ENCODE data around the gene OR10A6. TPM values are rescaled to one million over a fixed set of nuclear protein-coding genes. Genes with fewer than 3 reads are reported as not detected.

OR10A6 gene
- polyA plus RNA-seq, 1 donor, result not detected

DNA sequence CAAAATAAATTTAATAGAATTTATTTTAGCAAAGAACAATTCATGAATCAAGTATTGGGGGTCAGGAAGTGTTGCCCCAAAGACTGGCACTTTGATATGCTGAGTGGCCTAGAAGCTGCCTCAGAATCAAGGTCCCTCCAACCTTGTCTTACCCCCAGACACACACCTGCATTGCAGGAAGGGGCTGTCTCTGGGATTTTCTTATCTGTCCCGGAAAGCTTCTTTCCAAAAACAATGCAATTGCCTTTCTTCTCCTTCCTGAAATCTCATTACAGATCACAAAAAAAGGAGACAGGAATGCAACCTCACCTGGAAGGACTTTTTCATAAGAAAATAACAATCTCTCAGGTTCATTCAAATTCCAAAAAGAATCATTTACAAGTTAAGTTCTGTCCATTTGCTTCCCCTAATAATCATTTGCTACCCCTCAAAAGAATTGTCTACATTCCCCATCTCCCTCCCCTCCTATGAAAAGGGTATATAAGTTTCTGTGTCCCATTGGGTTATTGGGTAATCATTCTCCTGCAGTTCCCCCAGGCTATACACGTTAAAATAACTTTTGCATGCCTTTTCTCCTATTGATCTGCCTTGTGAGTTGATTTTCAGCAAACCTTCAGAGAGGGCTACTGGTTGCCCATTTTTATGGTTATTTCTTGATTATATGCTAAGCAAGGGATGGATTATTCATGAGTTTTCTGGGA, 21.3 kb downstream of the OR10A6 start:
- DNase-seq, result no peak

DNA sequence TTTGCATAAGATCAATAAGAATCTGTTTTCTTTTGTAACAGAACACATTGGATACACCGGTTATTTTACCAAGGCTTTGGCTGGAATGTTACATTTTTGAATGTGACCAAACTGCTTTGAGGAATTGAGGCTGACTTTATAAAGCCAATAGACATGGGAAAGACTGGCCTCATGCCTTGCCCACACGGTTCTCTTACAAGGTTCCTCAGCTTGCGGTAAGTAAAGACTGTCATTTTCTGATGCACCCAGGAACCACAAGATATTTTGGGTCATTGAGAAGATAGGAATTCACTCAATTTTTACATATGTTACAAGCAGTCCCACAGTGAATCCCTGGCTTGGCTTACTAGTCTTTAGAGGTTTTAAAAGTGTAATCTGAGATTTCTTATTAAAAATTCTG, 23.9 kb downstream of the OR10A6 start:
- DNase-seq, result no peak

DNA sequence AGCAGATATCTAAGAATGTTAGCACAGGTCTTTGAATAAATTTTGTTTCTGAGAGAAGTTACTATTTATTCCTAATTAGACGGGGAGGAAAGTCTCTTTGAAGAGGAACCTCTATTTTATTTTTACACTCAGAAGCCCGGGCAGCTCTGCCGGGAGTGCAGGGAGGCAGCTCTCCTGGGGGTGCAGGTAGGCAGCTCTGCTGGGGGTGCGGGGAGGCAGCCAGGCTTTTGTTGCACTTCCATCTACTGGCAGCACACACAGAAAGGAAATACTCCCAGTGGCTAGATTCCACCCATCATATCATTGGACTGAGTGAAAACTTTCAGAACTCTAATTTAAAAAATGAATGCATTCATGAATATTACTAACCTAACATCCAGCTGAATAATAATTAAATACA, 24.6 kb downstream of the OR10A6 start:
- DNase-seq, result no peak

DNA sequence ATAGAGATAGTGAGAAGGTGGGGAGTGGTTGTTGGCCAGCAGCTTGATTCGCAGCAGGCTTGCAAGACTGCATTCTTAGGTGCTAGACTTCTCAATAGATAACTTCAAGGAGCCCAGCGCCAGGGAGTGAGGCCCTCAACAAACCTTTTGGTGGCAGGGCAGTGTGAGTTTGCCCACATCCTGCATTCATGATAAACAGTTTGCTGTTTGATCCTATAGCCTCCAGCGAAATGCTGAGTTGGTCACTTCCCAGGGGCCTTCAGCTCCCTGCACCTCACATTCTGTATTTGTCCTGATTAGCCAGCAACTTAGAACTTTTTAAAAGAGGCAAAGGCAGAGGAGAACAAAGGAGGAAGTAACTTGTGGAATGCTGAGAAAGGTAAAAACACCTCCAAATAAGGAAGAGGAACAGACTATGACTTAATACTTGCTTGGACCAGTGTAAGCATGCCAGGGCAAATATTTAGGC, 25.1 kb downstream of the OR10A6 start:
- no peak for DNase-seq

DNA sequence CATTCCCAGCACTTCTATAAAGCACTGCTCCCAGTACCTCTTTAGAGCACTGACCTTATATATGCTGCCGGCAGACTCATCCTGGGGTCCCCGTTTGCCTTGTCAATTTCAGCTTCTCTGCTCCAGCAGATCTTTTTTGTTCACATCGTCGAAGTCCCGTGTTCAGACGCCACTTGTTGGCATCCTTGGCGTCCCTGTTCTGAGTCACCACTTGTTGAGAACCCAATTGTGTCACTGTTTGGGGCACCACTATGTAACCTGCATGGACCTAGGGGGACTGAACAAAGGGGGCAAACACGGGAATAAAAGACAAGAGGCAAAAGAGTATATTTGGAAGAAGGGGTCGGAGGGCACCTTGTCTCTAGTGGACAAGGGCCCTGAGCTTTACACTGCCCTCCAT, 25.5 kb downstream of the OR10A6 start:
- DNase-seq, result no peak

DNA sequence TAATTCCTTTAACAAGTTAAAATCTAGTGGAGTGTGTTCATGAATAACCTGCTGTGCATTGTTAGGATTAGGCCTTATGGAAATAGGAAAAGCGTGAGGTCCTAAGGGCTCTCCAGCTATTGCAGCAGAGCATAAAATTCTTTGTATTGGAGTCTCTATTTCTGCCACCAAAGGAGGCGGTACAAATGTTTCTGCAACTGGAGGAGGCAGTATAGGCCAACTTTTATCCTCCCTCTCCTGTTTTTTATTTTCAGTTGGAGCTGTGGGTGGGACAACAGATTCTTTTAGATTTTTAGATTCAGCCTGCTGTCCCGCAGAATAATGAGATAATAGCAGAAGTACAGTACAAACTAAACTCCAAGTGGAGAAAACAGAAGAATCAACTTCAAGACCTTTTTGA, 26.2 kb downstream of the OR10A6 start:
- DNase-seq, result no peak

DNA sequence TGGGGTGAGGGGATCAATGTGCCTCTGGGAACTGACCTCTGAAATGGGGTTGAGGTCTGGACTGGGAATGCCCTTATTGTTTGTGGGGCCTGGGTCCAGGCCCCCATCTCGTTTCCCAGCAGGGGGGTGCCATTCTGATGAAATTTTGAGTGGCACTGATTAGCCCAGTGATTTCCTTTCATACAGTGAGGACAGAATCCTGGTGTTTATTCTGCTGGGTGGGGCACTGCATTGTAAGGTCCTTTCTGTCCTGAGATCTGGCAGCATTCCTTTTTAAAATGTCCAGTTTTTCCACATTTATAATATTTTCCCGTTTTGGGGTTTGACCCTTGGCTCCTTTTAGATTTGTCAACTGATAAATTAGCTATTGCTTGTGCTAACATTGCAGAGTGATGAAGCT, 27.1 kb downstream of the OR10A6 start:
- no peak for DNase-seq

DNA sequence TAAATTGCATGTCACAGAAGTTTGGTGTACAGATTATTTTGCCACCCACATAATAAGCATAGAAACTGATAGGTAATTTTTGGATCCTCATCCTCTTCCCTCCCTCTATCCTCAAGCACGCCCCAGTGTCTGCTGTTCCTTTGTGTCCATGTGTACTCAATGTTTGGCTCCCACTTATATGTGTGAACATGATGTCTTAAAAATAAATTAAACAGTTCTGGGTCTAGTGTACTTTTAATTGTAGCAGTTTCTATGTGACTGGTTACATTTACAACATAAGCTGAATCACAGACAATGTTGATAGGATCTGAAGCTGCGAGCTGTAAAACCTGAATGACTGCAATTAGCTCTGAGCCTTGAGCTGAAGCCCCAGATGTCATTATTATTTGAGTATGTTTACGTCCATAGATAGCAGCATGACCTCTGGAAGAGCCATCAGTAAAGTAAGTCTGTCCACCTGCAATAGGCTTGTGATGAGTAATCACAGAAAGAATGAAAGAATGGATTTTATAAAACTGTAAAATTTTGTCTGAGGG, 29.7 kb downstream of the OR10A6 start:
- no peak for DNase-seq

DNA sequence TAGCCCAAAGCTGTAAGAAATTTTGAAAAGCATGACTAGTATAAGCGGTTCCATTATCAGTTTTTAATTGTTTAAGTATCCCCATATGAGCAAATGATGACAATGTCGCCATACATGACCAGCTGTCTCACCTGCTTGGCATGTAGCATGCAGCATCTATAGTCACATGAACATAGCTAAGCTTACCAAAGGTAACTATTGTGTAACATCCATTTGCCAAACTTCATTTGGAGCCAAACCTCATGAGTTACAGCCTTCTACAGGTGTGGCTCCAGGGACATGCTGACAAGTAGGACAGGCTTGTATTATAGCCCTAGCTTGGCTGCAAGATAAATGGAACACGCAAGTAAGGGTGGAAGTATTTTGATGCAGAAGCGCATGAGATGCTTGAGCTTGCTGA, 30.4 kb downstream of the OR10A6 start:
- no peak for DNase-seq

DNA sequence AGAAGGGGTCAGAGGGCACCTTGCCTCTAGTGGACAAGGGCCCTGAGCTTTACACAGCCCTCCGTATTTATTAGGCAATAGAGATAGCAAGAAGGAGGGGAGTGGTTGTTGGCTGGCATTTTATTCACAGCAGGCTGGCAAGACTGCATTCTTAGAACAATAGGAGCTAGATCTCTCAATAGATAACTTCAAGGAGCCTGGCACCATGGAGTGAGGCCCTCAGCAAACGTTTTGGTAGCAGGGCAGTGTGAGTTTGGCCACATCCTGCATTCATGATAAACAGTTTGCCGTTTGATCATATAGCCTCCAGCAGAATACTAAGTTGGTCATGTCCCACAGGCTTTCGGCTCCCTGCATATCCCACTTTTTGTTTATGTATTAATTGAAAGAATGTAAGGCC, 31.6 kb downstream of the OR10A6 start:
- DNase-seq, result no peak

DNA sequence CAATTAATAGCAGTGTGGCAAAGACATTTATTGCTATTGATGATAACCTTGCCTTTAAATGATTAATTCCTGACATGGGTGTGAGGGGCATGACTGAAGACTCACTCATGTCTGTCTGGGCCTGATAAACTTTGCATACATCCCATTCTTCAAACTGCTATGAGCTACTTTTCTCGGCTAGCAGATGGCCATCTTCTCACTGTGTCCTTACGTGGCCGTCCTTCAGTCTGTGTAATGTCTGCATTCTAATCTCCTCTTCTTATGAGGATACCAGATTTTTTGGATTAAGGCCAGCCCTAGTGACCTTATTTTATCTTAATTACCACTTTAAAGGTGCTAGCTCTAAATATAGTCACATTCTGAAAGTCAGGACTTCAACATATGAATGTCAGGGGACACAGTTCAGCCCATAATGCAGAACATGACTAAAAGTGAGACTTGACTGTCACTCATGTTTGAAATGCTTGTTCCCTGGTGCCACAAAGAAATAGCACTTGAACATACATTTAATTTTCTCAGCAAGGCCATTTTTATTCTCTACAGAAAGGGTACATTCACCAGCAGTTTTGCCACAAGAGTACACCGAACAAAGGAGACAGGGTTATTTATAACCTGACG, 32.3 kb downstream of the OR10A6 start:
- no peak for DNase-seq

DNA sequence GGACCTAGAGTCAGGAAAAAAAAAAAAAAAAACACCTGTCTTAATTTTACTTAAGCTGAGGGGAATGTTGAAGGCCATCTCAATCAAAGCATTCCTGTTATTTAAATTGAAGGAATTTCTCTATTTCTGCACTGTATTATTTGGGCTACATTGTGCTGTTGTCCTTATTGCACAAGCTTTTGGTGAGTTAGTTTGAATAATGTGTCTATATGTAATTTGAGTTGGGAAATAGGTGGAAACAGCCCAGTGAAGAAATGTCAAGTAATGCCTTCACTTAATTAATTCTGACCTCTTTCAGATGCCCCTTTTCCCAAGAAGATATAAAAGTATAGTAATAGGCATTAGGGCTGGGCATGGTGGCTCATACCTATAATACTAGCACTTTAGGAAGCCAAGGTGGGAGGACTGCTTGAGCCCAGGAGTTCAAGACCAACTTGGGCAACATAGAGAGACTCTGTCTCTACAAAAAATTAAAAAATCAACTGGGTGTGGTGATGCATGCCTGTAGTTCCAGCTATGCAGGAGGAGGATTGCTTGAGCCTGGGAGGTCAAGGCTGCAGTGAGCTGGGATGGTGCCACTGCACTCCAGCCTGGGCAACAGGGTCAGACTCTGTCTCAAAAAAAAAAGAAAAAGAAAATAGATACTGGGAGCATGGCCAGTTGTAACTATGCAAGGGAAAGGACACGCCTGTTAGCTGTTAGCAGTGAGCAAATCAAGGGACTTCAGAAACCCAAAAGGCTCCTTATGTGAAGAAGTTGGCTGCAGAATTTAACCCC, 34.9 kb downstream of the OR10A6 start:
- no peak for DNase-seq

DNA sequence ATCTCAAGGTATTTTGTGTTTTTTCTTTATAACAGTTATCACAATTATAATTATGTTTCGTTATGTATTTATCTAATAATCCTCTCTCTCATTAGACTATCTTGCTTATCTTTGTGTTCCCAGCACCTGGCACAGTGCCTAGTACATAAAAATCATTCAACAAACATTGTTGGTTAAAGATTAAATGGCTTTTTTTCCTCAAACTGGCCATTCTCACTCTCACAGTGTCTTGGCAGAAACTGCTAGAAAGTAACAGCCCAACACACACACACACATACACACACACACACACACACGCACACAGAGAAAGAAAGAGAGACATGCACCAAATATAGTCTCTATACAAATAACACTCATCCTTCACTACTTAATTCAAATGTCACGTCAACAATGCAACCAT, 36.8 kb downstream of the OR10A6 start:
- no peak for DNase-seq

DNA sequence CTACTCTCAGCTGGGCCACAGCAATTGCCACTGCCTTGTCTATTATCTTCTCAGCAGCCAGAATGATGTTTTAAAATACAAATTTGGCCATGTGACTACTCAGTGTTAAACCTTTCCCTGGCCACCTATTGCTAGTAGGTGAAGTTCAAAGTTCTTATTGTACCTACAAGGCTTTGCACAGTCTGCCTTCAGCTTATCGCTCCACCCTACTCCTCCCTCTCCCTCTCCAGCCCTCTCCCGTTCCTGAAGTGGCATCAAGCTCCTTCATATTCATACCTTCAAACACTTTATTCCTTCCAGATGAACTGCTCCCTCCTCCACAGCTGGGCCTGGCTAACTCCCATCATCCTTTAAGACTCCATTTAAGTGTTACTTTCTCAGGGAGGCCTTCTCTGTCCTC, 37.3 kb downstream of the OR10A6 start:
- no peak for DNase-seq

DNA sequence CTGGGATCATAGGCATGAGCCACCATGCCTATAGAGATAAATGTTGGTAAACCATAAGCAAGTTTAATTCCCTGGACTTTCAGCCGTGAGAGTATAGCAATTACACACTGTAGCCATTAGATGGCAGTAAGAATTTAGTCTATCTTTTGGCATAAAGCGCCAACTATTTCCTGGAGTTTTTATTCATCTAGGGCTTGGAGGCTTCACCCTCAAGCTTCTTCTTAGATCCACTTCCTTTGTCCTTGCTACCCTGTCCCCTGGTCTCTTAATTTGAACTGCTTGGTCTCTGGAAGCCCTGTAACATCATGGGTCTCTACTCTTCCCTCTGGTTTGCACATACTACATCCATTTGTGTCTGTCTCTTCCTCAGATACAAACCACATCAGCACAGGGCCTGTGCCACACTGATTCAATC, 38.2 kb downstream of the OR10A6 start:
- DNase-seq, result peak; percentile 39

DNA sequence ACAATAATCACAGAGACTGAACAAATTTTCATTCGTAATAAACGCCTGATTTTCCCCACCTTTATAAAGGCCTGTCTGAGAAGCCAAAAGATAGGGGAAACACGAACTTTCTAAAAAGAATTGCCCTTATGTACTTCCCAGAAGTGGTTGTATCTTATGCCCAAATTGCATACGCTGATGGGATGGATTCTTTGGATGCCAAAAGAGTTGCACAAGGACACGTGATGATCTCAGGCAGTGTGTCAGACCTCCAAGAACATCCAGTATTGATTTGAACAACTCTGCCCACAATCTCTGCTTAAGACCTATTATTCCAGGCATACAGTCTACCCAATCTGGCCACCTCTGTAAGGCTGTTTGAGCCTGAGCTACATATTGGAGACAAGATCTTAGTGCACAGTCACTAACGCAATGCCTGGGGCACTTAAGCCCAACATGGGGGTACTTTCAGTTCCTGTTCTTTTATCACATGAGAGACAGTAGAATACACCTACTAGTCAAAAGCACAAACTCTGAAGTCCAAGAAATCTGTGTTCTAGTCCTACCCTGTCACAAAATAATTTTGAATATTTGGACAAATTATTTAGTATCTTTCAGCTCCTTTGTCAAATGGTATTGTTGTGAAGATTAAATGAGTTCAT, 38.9 kb downstream of the OR10A6 start:
- no peak for DNase-seq

DNA sequence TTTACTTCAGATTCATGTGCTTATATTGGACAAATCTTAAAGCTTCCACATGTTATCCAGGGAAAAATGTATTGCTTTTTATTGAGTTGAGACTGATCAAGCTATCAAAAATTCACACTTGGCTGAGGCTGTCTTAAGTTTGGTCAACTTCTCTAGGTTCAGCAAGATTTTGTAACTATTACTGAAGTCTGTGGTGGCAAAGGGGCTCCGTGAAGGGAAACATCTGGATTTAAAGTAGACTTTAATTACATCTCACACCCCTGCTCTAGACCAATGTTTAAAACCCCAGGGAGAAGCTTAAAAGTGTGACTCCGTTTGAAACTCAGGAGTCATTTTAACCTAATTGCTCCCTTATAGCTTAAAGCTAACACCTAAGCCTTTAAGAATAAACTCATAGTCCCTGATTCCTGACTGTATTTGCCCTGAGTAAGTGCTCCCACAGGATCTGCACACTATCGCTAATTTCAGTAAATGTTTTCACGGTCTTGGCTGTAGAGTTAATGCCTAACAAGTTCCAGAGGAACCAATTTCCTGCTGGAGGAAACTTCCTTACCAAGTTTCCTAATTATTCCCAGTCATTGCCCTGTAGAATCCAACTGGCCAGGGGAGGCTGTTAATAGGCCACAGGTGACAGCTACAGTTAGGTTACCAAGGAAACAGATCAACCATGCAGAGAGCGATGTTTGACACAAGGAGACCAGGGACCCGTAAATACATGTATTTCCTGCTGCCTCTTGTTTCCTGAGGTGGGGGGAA, 40.5 kb downstream of the OR10A6 start:
- no peak for DNase-seq

DNA sequence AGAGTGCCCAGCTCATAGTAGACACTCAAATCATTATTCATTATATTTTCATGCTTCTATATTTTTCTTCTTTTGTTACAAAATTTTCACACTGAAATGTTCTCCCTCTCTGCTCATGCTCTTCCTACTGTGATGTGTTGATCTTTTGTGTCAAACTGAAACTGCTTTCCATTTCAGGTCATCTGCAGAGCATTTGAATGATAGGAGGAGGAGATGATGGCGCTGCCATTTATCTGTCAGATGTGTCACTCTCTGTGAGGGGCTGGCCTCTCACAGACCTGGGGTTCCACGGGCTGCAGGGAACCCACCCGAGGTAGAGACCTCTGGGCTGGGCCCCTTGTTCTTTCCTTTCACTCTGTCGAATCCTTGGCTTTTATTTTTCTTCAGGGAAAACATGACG, 41.1 kb downstream of the OR10A6 start:
- DNase-seq, result no peak

DNA sequence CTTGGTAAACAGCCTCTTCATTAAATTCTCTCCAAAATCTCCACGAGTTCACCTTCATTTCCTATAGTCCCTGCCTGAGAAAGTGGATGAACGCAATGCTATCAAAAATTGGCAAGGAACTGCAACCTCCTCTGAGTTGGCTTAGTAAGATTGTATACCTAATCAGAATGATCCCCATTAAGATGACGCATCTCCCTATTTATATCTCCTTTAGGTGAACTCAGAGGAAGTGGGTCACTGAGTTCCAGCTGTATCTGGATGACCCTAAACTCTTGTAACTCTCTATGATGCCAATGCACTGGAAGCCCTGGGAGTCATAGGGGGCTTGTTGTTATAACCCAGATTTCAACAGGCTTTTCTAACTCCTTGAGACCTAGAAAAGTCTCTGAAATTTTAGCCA, 48.2 kb downstream of the OR10A6 start:
- DNase-seq, result no peak

Data from hindlimb muscle (tissue), 1 donor.